ENCODE measurements around the gene IER3. TPM values are rescaled to one million over a fixed set of nuclear protein-coding genes. Genes with fewer than 3 reads are reported as not detected.

Gene IER3
- total and polyA plus RNA-seq, 9 of the 15 experiments (the other 6 are each of a cell fraction or from before 2014, with no cell fraction given), result 1.5 to 30.0 (median 11.5) TPM

GRCh38 chr6:30767944-30768301 lies 23.6 kb upstream of the IER3 start (continued):
- TF ChIP-seq, protein P1, sequence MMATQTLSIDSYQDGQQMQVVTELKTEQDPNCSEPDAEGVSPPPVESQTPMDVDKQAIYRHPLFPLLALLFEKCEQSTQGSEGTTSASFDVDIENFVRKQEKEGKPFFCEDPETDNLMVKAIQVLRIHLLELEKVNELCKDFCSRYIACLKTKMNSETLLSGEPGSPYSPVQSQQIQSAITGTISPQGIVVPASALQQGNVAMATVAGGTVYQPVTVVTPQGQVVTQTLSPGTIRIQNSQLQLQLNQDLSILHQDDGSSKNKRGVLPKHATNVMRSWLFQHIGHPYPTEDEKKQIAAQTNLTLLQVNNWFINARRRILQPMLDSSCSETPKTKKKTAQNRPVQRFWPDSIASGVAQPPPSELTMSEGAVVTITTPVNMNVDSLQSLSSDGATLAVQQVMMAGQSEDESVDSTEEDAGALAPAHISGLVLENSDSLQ (IDR thresholded peaks at IDR 0.05), result 0 out of 2 replicates have a peak, but pooled peaks have one; percentile 3

DNA sequence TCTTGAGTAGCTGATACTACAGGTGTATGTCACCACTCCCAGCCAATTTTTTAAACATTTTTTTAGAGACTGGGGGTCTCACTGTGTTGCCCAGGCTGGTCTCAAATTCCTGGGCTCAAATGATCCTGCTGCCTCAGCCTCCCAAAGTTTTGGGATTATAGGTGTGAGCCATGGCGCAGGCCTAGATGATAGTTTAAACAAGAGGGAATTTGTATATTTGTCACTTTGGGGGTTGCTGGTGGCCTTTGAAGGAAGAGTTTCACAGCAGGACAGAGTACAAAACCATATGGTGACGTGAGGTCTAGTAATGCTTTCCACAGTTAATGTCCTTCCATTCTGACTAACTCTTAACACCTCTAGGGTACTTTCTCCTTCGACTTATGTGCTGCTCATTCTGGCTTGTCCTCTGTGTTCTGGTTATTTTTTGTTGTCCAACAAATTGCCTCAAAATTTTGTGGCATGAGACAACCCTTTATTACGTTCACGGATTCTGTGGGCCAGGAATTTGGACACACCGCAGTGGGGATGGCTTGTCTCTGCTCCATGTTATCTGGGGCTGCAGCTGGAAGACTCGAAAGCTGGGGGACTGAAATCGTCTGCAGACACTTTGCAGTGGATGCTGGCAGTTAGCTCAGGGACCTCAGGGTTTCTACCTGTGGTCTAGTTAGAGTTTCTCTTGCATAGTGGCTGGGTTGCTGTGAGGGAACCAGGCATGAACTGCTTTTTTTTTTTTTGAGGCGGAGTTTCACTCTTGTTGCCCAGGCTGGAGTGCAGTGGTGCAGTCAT lies 23.0 kb upstream of the IER3 start:
- Histone ChIP-seq H3K79me2 (ENCODE audit: control insufficient read depth, insufficient read depth, low read length) (no peaks in the 10 kb centered on the region), H3K9ac (ENCODE audit: insufficient read depth in 1 of 2, low read depth in 2 of 2, low read length in 2 of 2) (peak overlapping the region; percentile 9 to 22; a peak in 1 of 4 replicates), H3K27me3 (ENCODE audit: control insufficient read depth in 2 of 2, insufficient read depth in 2 of 2, low read length in 2 of 2) (no peaks in the 10 kb centered on the region; a peak in 1 of 5 replicates), H4K20me1 (replicated peaks; ENCODE audit: control insufficient read depth, insufficient read depth, low read length) (no peaks in the 10 kb centered on the region), H3K4me3 (no peak overlapping the region), H3K36me3 (ENCODE audit: control insufficient read depth, insufficient read depth, low read length) (no peaks in the 10 kb centered on the region), H3K9me1 (ENCODE audit: control insufficient read depth, insufficient read depth, low read length) (no peaks in the 10 kb centered on the region), H3K27ac (ENCODE audit: extremely low read depth, low read depth, low read length) (peak overlapping the region; percentile 58; the same call in 2 of the 3 replicates), H3K4me1 (replicated peaks in 1 of 2; ENCODE audit: control insufficient read depth in 2 of 2, insufficient read depth in 2 of 2, low read length in 2 of 2) (peaks cover 43 to 59% of the 10 kb centered on the region in 2 experiments), H3K9me3 (replicated peaks; ENCODE audit: control insufficient read depth, insufficient read depth, low read depth, low read length) (no peaks in the 10 kb centered on the region), H2AFZ (ENCODE audit: low read depth, low read length) (peak overlapping the region; percentile 84), H3K4me2 (ENCODE audit: insufficient read depth, low read length) (peak overlapping the region; percentile 21; the same call in 1 of the 2 replicates)
- peak; percentile 53 to 87 (median 72) for DNase-seq (ENCODE audit: extremely low read depth in 1 of 4, low spot score in 3 of 4)
- ChIA-PET CTCF (ENCODE audit: low intra/inter-chr PET ratio) (no interaction called here), POLR2A (interaction anchor here (0.5 to 3.3 kb wide), 11 partner anchors 8 to 61 kb away, joined by 3 to 12 read pairs (median 4); no protein-coding TSS in a partner anchor)
- ATAC-seq, result peak; percentile 62
- intact Hi-C loops (cut with micrococcal nuclease) (loop anchor here (5.0 kb wide), 1 partner anchor 45 kb away; no protein-coding TSS in a partner anchor), in situ Hi-C loops (cut with MboI) (no loop called here)
- 17% methylated on average over 9 of the region's 9 CpGs for WGBS (ENCODE audit: insufficient coverage, low coverage, missing lambda C conversion rate)
- BruUV-seq (replicated peaks), result no TSS peak
- FAIRE-seq, result peak; percentile 69
- TF ChIP-seq PHF21A (IDR thresholded peaks at IDR 0.05; ENCODE audit: borderline replicate concordance, low read depth), result no peak
- no peak for TF ChIP-seq DEAF1 (CRISPR knock-in tag; IDR thresholded peaks at IDR 0.05)
- TF ChIP-seq MEF2A (IDR thresholded peaks at IDR 0.05; ENCODE audit: control insufficient read depth, low read depth, low read length), result 0 out of 2 replicates have a peak, but pooled peaks have one; percentile 19
- no peak for TF ChIP-seq GATAD2B (IDR thresholded peaks at IDR 0.05; ENCODE audit: borderline replicate concordance)
- peak; percentile 93 for TF ChIP-seq L3MBTL2 (IDR thresholded peaks at IDR 0.05)
- TF ChIP-seq CXXC5 (CRISPR knock-in tag; IDR thresholded peaks at IDR 0.05), result peak; percentile 35
- TF ChIP-seq RBM39 (optimal IDR thresholded peaks at IDR 0.05; ENCODE audit: low read depth, low read length), result no peak
- no peak for TF ChIP-seq NFXL1 (CRISPR knock-in tag; IDR thresholded peaks at IDR 0.05)
- TF ChIP-seq KLF16 (IDR thresholded peaks at IDR 0.05), result peak; percentile 67; the same call in 1 of the 2 replicates
- peak; percentile 69; the same call in 1 of the 2 replicates for TF ChIP-seq HMBOX1 (IDR thresholded peaks at IDR 0.05)
